OCI-LY1 (cell line): ENCODE measurements around the gene PSMD6.

ENCODE experiments used
- CTCF ChIP-seq: fragments of 200-600 bp; sonication (generic), shearing (Covaris generic); IDR thresholded peaks from 2 replicates; pipeline ENCODE4 v1.5.1; 2017; ENCODE audit warnings: mild to moderate bottlenecking, antibody characterized with exemption, low read length, moderate library complexity, mixed read lengths
- EZH2 ChIP-seq: fragments of 200-600 bp; sonication (generic), shearing (Covaris generic); IDR thresholded peaks from 2 replicates; pipeline ENCODE4 v1.8.0; 2017; ENCODE audit warnings: borderline replicate concordance, mixed run types, mild to moderate bottlenecking, antibody characterized with exemption, low read length, moderate library complexity, mixed read lengths

- TF ChIP-seq CTCF = no peak
- no peak for TF ChIP-seq EZH2
Observed at GRCh38 chr3:64056606-64057180, 33.4 kb upstream of the PSMD6 start.
